ENCODE measurements around the gene ATP13A4.
"Not testable (repeated sequence)": the region's sequence is repeated elsewhere in the genome, so short reads cannot be mapped to it uniquely, and the experiment has no call there.

ATP13A4 gene

DNA sequence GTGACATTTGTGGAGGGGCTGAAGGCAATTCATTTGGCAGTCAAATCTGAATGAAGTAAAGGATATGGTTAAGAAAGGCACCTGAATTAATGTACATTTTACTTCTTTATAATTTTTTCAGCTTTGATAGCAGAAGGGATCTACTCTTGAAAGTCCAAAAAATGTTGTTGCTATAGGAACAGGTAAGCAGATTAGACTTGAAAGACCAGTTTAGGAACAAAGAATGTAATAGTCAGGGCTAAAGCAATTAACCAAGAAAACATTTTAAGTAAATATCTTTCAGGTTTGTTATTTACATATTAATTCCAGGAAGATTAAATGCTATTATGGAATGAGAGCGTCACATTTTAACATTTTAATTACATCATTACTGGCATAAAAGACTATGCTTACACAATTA is 1.1 kb downstream of the ATP13A4 start:
- no peak for DNase-seq

DNA sequence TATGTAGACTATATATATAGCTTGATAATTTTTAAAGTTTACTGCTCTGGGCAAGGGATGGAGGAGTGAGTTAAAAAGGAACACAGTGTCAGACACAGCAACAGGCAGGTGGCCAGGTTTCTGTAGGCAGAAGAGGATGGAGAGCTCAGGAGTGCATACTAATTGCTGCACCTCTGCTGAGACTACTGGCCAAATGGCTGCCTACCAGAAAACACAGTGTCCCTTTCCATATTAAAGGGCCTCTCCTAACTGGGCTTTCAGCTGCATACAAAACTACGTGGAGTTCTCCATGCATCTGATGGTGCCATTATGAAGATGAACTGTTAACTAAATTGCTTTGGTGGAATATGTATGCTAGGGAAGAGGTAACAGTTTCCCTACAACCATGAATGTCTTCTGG is 1.8 kb downstream of the ATP13A4 start:
- DNase-seq: no peak

DNA sequence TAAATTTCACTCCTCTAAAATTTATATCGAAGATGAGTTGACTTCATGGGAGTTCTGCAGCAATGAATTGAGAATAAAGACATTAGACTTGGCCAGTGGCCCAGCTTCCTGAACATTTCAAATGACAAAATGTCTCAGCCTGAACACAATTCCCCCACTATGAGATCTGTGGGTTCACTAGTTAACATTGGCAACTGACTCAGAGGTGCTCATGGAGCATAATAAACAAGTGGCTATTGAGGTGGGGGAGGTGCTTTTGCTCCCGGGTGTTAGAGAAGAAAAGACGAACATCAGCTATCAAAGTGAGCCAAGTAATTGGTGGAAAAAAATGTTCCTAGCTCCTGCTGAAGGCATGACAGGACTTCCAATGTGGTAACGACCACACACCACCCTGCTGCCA is 6.3 kb downstream of the ATP13A4 start:
- no peak for DNase-seq

DNA sequence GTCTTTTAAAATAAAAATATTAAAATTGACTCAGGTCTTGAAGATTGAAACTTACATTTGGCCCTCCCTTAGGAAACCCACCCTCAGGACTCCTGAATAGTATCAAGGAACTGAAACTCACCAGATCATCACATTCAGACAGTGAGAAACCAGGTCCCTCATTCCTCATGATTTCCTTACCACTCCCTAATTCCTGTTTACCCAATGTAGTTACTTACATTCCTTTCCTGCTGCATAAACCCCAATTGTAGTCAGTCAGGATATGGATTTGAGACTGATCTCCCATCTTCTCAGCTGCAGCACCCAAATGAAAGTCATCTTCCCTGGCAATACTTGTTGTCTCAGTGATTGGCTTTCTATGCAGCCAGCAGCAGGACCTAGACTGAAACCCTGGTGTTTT is 8.6 kb downstream of the ATP13A4 start:
- DNase-seq: no peak

DNA sequence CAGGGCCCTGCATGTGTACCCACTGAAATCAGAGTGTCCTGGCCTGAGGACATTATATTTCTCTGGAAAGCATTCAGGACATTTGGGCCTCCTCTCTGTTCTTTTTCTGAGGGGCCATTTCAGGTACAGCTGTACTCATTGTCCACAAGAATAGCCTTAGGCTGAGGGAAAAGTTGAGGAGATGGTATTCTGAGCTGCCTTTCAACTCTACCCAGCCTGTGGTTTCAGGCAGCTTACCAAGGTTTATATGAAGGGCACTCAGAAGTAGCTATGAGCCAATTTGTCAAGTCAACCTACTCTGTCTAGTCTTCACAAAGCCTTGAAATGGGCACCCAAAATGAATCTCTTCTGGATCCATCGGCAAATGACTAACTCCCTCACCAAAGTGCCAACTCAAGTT is 9.4 kb downstream of the ATP13A4 start:
- DNase-seq: no peak

DNA sequence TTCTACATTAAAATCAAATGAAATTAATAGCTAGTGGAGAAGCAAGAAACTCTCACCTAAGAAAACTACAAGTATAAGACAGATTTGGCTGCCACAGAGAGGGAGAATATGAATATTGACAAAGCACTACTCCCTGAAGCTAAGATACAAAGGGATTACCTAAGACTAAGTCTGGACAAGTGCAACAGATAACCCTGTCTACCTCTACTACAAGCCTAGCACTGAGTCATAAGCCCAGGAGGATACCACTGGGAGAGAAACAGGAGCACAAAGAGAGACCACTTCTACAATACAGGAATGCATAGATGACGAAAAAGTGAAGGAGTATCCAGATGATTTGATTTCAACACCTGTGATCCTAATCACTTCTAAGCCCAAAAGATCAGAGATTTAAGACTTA is 10.4 kb downstream of the ATP13A4 start:
- no peak for DNase-seq

DNA sequence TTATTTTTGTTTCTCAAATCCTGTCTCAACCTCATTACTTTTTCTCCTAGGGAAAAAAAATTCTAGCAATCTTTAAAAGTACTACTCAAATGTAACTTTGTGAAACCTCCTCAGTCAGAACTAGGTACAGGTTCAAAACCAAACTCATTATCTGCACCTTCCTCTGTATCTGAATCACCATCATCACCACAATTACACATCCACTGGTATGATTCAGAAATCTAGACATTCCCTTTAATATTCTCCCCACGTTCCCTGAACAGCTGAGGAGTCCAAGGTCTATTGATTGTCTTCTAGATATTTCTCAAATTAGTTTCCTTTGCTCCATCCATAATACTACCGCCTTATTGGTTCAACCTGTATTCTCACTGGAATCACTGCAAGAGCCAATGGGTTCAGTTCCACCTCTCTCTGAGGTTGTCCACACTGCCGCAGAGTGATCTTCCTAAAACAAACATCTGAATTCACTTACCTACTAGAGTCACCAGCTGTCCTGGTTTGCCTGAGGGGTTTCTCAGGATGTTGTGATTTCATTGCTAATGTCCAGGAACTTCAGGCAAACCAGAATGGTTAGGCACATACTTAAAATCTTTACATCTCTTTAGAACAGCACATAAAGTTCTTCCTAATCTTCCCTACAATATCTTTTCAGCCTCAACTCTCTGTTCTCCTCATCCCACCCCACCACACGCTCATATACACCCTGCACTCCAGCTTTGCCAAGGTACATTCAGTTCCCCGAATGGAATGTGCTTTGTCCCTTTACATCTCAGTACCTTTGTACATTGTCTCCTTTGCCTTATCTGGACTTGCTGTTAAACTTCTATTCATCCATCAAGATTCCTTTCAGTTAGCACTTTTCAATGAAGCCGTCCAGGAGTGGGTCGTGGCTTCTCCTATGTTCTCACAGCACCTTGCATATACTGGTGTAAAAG is 24.2 kb downstream of the ATP13A4 start:
- no peak for DNase-seq

DNA sequence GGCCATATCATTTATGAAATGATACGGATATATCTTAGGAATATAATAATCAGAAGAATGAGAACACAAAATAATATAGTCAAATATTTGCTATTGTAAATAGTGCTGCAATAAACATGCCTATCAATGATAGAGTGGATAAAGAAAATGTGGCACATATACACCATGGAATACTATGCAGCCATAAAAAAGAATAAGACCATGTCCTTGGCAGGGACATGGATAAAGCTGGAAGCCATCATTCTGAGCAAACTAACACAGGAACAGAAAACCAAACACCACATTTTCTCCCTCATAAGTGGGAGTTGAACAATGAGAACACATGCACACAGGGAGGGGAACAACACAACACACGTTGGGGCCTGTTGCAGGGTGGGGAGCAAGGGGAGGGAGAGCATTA is 28.6 kb downstream of the ATP13A4 start:
- not testable (repeated sequence) for DNase-seq

DNA sequence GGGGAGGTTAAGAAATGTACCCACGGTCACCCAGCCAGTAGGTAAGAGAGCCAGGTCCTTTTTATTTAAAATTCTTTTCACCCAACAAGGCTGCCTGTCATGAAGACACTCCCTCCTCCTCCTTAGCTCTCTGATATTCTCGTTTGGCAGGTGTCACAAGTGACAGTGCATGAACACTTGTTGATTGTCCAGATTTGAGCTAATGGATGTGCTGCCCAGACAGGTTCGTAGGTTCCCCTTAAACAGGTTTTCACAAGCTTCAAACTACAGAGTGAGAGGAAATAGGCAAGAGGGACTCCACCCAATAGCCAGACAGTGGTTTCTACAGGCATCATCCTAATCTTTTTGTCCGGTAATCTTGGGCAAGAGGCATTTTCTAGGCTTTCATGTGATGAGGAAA is 32.2 kb downstream of the ATP13A4 start:
- no peak for DNase-seq

DNA sequence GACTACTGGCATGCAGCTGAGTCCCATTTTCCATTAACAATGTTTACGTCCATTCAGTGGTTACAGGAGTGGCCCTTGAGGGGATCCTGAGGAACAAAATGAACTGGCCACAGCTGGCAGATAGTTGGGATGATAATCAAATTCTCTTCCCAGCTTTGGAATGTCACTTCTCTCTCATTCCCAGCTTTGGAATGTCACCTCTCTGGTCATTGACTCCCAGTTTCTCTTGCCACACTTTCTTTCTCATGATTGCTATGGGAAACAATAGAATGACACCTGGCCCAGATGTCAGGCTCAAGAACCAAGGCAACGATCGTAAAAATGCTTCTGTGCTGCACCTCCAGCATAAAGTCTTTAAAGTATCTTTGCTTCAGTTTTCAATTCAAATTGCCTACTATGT is 34.0 kb downstream of the ATP13A4 start:
- no peak for DNase-seq

DNA sequence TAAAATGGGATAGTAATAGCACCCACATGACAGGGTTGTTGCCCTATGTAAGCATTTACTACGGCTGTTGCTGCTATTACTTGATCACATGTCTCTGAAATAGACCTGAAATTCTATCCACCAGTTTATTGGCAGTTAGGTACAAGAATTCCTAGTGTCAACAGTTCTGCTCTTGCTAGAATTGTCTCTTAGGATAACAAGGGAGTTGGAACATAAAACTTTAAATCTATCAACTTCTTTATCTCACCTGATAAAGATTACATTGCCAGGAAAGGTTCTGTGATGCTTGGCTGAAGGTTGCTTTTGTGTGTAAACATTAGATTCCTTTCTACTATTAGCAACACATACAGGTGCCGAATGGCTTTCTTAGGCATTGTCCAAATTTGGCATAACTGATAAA is 38.7 kb downstream of the ATP13A4 start:
- DNase-seq: no peak

DNA sequence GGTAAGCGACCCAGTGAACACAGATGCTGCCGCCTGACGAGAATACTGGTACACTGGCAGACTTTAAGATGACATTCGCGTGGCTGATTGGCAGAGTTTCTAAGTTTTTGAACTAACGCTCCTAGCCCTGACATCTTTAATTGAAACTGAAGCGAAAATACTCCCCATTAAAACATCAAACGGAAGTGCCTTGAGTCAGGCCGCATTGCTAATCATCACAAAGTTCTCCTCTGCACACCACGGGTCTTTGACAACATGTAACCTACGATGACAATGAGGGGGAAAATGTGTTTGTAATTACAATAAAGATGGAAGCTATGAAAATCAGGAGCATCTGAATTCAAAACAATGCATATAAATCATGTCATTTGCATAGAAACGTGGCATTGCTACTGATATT is 44.5 kb downstream of the ATP13A4 start:
- DNase-seq: no peak

DNA sequence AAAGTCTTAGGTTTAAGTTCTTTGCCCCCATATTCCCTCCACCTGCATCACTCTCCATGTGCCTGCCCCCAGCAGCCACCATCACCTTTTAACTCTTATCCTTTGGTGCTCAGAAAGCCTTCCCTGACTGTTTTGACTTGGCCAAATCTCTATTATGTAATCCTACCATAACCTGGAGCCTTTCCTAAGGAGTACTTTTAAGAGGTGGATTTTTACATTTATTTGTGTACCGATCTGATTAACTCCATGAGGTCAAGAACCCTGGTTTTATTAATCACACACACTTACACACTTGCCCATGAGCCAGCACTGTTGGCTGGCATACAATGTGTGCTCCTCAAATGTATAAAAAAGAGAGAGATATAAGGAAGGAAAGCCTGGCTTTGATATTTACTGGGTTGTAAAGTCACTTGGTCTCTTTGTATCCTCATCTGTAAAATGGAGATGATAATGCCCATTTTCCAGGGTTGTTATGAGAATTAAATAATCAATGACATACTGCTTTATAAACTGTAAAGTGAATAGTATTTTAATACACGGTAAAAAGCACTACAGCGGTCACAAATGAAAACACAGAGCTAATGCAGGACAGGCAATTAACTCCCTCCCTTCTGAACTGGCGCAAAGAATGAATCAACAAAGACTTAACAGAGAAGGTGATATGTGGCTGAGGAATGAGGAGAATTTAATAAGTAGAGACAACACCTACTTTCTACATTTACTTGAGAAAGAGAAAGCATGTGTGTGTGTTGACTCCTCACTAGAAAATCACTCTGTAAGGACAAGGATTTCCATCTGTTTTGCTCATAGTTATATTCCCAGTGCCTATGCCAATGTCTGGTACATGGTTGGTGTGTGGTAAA is 45.4 kb downstream of the ATP13A4 start:
- DNase-seq: no peak

DNA sequence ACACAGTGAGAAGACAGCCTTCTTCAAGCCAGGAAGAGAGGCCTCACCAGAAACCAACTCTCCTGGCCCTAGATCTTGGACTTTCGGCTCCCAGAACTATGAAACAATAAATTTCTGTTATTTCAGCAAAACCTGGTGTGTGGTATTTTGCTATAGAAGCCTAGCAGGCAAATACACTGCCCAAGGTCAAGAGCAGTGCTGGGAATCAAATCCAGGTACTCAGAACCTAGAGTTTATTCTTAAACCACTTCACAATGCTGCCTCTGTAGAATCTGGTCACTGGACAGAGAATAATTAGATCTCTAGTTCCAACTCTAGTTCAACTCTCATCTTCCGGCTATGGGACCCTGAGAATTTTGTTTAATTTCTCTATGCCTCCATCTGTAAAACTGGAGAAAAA is 46.6 kb downstream of the ATP13A4 start:
- no peak for DNase-seq

DNA sequence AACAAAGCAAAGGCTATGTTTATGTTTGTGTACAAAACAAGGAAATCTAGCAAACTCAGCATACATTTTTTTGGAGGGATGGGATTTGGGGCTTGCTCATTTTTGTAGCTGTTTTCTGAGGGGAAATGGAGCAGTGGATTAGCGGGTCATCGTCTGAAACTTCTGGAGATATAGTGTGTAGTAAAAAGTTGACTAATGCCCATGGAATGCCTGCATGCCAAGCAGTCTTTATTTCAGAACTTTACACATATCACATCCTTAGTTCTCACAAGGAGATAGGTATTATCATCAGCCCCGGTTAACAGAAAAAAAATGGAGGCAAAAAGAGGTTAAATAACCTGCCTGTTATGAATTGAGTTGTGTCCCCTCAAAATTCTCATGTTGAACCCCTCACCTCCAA is 47.1 kb downstream of the ATP13A4 start:
- DNase-seq: no peak

DNA sequence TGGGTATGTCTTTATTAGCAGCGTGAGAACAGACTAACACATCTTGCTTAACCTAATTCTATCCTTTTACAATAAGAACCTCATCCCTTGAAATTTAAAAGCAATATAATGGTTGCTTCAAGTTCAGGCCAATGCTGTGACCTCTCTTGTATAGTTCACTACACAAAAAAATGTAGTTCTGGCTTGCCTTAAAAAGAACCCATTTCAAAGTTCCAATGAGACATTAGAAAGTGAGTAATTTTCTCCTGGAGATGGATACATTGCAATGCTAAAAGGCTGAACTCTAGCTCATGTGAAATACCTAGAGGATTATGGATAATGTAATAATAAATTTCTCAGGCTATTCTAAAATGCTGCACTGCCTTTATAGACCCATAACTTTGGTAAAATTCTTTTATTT is 47.8 kb downstream of the ATP13A4 start:
- no peak for DNase-seq

DNA sequence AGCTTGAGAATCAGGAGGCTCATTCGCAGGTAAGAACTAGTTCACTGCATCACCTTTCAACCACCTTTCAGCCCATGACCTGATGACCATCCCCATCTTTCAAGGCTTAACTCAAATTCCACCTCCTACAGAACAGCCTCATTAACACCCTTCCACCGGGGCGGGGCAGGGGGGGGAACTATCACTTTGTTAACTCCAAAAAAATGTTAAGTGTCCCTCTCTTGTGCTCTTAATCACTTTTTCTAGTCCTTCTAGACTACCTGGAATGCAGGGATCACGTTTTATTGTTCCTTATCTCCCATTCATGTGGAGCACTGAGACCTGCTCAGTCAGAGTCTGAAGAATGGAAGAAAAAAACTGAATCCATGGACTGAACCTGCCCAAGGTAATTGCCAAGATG is 51.8 kb downstream of the ATP13A4 start:
- DNase-seq: no peak

DNA sequence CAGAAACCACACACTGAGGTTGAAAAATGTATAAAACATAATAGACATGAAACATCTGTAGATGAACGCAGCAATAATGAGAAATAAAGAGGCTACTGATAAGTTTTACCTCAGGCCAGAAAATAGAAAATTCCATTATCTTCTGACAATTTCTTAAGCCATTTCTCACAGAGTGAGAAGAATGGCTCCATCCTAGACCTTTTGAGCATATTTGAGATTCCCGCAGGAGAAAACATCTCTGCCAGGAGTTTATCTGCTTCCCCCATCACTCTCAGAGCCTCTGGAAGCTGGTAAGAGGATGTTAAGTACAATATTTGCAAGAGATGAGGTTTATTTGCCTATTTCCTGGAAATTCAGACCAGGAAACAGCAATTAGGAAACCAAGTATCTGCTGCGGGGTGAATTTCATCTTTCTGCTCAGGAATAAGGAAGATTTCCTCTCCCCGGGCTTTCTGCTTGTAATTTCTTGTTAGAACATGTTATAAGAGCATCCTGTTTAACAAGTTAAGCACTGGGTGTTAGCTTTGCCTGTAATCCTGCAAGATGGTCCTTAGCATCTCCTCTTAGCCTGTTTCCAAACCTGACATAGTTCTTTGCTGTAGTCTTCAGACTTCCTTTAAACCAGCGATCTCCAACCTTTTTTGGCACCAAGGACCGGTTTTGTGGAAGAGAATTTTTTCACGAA is 54.8 kb downstream of the ATP13A4 start:
- DNase-seq: no peak

DNA sequence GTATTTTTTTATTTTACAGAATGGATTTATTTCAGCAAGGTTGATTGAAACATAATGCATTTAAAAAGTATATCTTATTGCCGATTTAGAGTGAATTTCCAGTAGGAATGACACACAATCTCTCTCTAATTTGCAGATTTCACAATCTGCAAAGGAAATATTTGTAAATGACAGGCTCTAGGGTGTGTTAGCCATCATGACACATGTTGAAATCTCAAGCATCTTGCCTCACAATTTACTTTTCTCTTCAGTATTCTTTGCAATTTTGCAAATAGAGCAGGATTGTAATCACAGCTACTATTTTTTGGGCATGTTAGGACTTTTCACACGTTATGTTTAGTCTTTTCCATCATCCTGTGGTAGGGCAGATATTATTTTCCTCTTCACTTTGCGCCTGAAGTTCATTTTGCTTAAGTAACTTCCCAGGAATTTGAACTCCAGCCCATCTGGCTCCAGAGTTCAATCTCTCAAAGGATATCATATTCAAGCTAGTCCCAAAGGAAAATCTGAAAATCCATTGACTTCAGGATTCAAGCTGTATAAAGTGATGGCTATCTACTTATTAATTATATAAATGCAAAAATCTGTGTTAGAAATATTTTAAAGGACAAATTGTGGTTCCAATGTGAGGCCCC is 55.4 kb downstream of the ATP13A4 start:
- no peak for DNase-seq

DNA sequence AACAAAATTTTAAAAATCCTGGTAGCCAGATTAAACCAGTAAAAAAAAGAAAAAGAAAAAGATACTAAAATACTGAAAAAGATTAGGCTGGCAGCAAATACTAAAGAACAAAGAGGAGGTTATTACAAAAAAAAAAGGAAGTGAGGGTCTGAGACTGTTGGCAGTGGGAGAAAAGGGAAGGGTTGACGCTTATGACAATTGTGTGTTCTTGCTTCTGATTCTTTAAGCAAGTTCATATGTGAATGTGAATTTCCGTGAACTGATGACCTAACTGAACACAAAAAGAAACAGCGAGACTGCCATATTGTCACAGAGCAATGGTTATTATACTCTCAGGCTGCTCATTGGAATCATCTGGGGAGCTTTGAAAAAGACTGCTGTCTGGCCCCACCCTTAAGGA is 56.5 kb downstream of the ATP13A4 start:
- DNase-seq: no peak

DNA sequence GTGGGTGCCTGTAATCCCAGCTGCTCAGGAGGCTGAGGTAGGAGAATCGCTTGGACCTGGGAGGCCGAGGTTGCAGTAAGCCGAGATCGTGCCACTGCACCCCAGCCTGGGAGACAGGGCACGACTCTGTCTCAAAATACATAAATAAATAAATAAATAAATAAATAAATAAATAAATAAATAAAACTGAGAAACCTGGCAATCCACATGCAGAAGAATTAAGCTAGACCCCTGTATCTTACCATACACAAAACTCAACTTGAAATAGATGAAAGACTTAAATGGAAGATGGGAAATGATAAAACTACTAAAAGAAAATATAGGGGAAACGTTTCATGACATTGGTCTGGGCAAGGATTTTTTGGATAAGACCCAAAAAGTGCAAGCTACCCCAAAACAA is 58.0 kb downstream of the ATP13A4 start:
- DNase-seq: no peak

DNA sequence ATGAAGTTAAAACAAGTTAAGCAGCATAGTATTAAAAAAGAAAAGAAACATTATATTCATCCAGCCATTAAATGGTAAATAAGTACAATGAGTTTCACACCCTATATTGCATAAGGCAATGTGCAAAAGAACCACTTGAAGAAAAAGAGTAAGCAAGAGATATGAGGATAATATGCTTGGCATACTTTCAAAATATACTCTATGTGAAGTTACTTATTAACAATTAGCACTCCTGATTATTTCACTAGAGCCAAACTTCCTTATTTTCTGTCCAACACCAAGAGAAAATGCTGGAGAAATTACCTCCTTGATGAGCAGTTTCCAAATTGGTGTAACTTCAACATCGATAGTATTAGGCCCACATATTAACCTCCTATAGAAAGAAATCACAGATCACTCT is 63.7 kb downstream of the ATP13A4 start:
- no peak for DNase-seq

DNA sequence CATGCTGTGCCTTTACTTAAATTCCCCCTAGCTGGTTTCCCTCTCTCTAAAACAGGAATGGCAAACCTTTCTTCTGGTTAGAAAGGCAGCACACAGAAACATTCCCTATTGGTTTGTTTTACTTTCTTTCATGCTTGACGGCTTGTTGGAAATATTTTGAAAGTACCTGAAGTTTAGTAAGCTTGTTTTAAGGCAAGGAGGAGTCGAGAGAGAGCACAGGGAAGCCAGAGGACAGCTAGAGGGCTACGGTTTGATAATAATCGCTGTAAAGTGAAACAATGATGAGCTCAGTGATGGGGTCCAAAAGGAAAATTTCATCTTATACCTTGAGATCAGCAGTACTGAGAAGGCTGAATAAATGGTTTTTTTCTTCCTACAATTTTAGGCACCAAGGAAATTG is 64.1 kb downstream of the ATP13A4 start:
- DNase-seq: no peak
